Suprapubic skin (tissue), 3 donors: ENCODE results near the gene PRR23E.

ENCODE experiments used
- CTCF ChIP-seq, 2 donors: fragments of 200-600 bp in 1 of 2; fragments of 450-650 bp in 1 of 2; sonication (generic) in 1 of 2; IDR thresholded peaks; one replicate each; pipeline ENCODE4 v1.5.1; 2016 to 2019; ENCODE audit warnings: antibody characterized with exemption in 2 of 2, mild to moderate bottlenecking in 1 of 2, moderate library complexity in 1 of 2
- POLR2A ChIP-seq, 2 donors: fragments of 450-650 bp; IDR thresholded peaks; one replicate each; pipeline ENCODE4 v1.6.1; 2017; ENCODE audit warnings: antibody characterized with exemption in 2 of 2, mild to moderate bottlenecking in 2 of 2, moderate library complexity in 2 of 2

- TF ChIP-seq POLR2A (IDR thresholded peaks at IDR 0.05) (no peak), CTCF (IDR thresholded peaks at IDR 0.05) (no peak)
These were observed 45.5 kb upstream of the PRR23E start for GRCh38 chr3:127147291-127147885.
